Suprapubic skin (tissue), 4 donors: Measurements from ENCODE around the gene ARID5B. TPM values are rescaled to one million over a fixed set of nuclear protein-coding genes. Genes with fewer than 3 reads are reported as not detected.

ENCODE experiments used
- DNase-seq, 2 donors: peaks; one replicate each; pipeline ENCODE4 v3.0.0-alpha.2; 2019; ENCODE audit warnings: low spot score in 2 of 2
- H3K27ac ChIP-seq: fragments of 200-600 bp; sonication (generic); one replicate; pipeline ENCODE4 v1.5.1; 2019
- H3K27me3 ChIP-seq: fragments of 200-600 bp; sonication (generic); one replicate; pipeline ENCODE4 v1.5.1; 2019
- H3K36me3 ChIP-seq: fragments of 200-600 bp; sonication (generic); one replicate; pipeline ENCODE4 v1.5.1; 2019
- H3K4me1 ChIP-seq: fragments of 200-600 bp; sonication (generic); one replicate; pipeline ENCODE4 v1.5.1; 2019
- H3K4me3 ChIP-seq: fragments of 200-600 bp; sonication (generic); one replicate; pipeline ENCODE4 v1.5.1; 2019; ENCODE audit warnings: mild to moderate bottlenecking
- H3K9me3 ChIP-seq: fragments of 200-600 bp; sonication (generic); one replicate; pipeline ENCODE4 v1.5.1; 2019
- CTCF ChIP-seq, 2 donors: fragments of 200-600 bp in 1 of 2; fragments of 450-650 bp in 1 of 2; sonication (generic) in 1 of 2; IDR thresholded peaks; one replicate each; pipeline ENCODE4 v1.5.1; 2016 to 2019; ENCODE audit warnings: antibody characterized with exemption in 2 of 2, mild to moderate bottlenecking in 1 of 2, moderate library complexity in 1 of 2
- EP300 ChIP-seq: sonication (generic); formaldehyde crosslinking; IDR thresholded peaks from one replicate; pipeline ENCODE4 v1.6.1; 2017; ENCODE audit warnings: antibody characterized with exemption
- POLR2A ChIP-seq, 2 donors: fragments of 450-650 bp; IDR thresholded peaks; one replicate each; pipeline ENCODE4 v1.6.1; 2017; ENCODE audit warnings: antibody characterized with exemption in 2 of 2, mild to moderate bottlenecking in 2 of 2, moderate library complexity in 2 of 2
- POLR2AphosphoS5 ChIP-seq, 3 donors: sonication (generic); formaldehyde crosslinking; IDR thresholded peaks; one replicate each; pipeline ENCODE4 v1.6.1; 2017; ENCODE audit warnings: antibody characterized with exemption in 3 of 3
- WGBS: methylation state at CpG from one replicate; pipeline ENCODE4 v1.1.5; 2018; 5-methylcytosine and 5-hydroxymethylcytosine counted together
- total RNA-seq, 4 donors: library from RNA; depleted of rRNA; stranded (reverse); fragments of >200 nt; gene quantifications; one replicate each; pipeline ENCODE4 v1.1.0, GENCODE V29; 2016

The ARID5B gene
- total RNA-seq, 4 donors from 2014 or later, result 45.4 to 75.2 (median 71.9) TPM

- peak overlapping the region; percentile 76 for H3K27ac ChIP-seq
- H3K4me1 ChIP-seq, result peaks cover 50% of the 10 kb centered on the region
- H3K27me3 ChIP-seq, result no peaks in the 10 kb centered on the region
- peak; percentile 82 to 84 for DNase-seq
- H3K9me3 ChIP-seq, result no peaks in the 10 kb centered on the region
- 5% methylated on average over 7 of the region's 7 CpGs for WGBS
- H3K36me3 ChIP-seq, result no peaks in the 10 kb centered on the region
- peak overlapping the region; percentile 17 for H3K4me3 ChIP-seq
- TF ChIP-seq POLR2AphosphoS5 (IDR thresholded peaks at IDR 0.05) (peak; percentile 68 to 87 (median 77)), CTCF (IDR thresholded peaks at IDR 0.05) (no peak), POLR2A (IDR thresholded peaks at IDR 0.05) (no peak), EP300 (peak; percentile 67)
Observed at GRCh38 chr10:61992671-61993668, 91.5 kb downstream of the ARID5B start.

GRCh38 chr10:61993711-61994401 lies 92.4 kb downstream of the ARID5B start:
- Histone ChIP-seq H3K4me1 (peaks cover 47% of the 10 kb centered on the region), H3K27ac (peak overlapping the region; percentile 76), H3K9me3 (no peaks in the 10 kb centered on the region), H3K36me3 (no peaks in the 10 kb centered on the region), H3K27me3 (no peaks in the 10 kb centered on the region), H3K4me3 (peak overlapping the region; percentile 8)
- WGBS, result 26% methylated on average over 6 of the region's 6 CpGs
- TF ChIP-seq CTCF (IDR thresholded peaks at IDR 0.05) (no peak), POLR2AphosphoS5 (IDR thresholded peaks at IDR 0.05) (no peak), POLR2A (IDR thresholded peaks at IDR 0.05) (no peak), EP300 (no peak)
- no peak for DNase-seq

- 46% methylated on average over 7 of the region's 7 CpGs for WGBS
- no peaks in the 10 kb centered on the region for H3K36me3 ChIP-seq
- peak overlapping the region; percentile 8 for H3K4me3 ChIP-seq
- H3K27ac ChIP-seq, result peak overlapping the region; percentile 76
- TF ChIP-seq EP300, result no peak
- no peak for TF ChIP-seq CTCF (IDR thresholded peaks at IDR 0.05)
- TF ChIP-seq POLR2A (IDR thresholded peaks at IDR 0.05), result no peak
- TF ChIP-seq POLR2AphosphoS5 (IDR thresholded peaks at IDR 0.05), result no peak
- no peaks in the 10 kb centered on the region for H3K9me3 ChIP-seq
- peaks cover 47% of the 10 kb centered on the region for H3K4me1 ChIP-seq
- H3K27me3 ChIP-seq, result no peaks in the 10 kb centered on the region
- no peak for DNase-seq
Observed at GRCh38 chr10:61994405-61995219, 93.1 kb downstream of the ARID5B start.

GRCh38 chr10:61995220-61995503 lies 93.7 kb downstream of the ARID5B start:
- no peaks in the 10 kb centered on the region for H3K36me3 ChIP-seq
- no peaks in the 10 kb centered on the region for H3K27me3 ChIP-seq
- no peak overlapping the region for H3K4me3 ChIP-seq
- H3K9me3 ChIP-seq, result no peaks in the 10 kb centered on the region
- TF ChIP-seq POLR2AphosphoS5 (IDR thresholded peaks at IDR 0.05) (no peak), POLR2A (IDR thresholded peaks at IDR 0.05) (no peak), CTCF (IDR thresholded peaks at IDR 0.05) (no peak), EP300 (no peak)
- H3K27ac ChIP-seq, result peak overlapping the region; percentile 76
- WGBS, result 39% methylated on average over 3 of the region's 3 CpGs
- DNase-seq, result no peak
- peaks cover 47% of the 10 kb centered on the region for H3K4me1 ChIP-seq
